Measurements from ENCODE around the gene CFAP54.

GRCh38 chr12:96652870-96653269 is 163.5 kb downstream of the CFAP54 start:
- TF ChIP-seq POLR2AphosphoS5 (IDR thresholded peaks at IDR 0.05; ENCODE audit: insufficient read depth in 1 of 2, low read depth in 1 of 2) (no peak), POLR2A (IDR thresholded peaks at IDR 0.05) (no peak)
